ENCODE results near the gene ASPDH. TPM values are rescaled to one million over a fixed set of nuclear protein-coding genes. Genes with fewer than 3 reads are reported as not detected.

The ASPDH gene
- polyA plus RNA-seq, 1 donor (not counting 4 experiments of a cell fraction or from before 2014, with no cell fraction given), result not detected

DNA sequence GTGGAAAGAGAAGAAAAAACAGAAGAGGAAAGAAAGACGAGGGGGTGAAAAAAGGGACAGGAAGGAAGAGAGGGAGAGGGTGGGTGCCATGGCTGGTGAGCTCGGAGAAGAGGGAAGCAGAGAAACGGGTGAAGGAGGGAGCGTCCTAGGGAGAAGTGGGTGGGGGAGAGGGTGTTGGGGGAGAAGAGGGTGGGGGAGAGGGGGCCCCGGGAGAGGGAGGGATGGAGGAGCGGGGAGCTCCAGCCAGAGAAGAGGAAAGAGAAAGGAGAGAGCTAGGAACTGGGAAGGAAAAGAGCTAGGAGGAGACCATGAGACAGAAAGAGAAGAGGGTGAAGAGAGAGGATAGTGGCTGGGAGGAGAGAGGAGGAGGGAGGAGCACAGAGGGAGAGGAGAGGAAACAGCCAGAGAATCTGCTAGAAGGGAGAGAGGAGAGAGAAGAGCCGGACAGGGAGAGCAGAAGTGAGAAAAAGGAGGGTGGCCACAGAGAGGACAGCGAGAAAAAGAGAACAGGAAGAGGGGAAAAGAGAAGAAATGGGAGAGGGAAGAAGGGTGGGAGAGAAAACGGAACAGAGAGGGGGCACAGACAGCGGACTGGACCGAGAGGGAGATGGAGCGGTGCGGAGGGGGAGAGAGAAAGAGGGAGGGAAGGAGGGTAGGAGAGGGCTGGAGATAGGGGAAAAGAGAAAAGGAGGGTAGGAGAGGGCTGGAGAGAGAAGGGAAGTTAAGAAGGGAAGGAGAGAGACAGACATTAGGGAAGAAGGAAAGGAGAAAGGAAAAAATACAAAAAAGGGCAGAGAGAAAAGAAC lies 25.1 kb downstream of the ASPDH start:
- Histone ChIP-seq H3K27ac (ENCODE audit: control insufficient read depth, insufficient read depth, low read length) (no peak overlapping the region), H3K9me1 (ENCODE audit: control insufficient read depth, extremely low read depth, insufficient read depth, low read length) (no peaks in the 10 kb centered on the region), H3K9ac (ENCODE audit: control insufficient read depth, extremely low read depth, insufficient read depth, low read length) (no peak overlapping the region), H3K4me3 (ENCODE audit: control insufficient read depth in 2 of 3, extremely low read depth in 1 of 3, insufficient read depth in 2 of 3, low read depth in 1 of 3, low read length in 3 of 3) (no peak overlapping the region), H3K27me3 (ENCODE audit: control insufficient read depth, extremely low read depth, insufficient read depth, low read length) (peaks cover 51% of the 10 kb centered on the region), H3K79me2 (ENCODE audit: control insufficient read depth, insufficient read depth, low read length) (no peaks in the 10 kb centered on the region), H3K36me3 (ENCODE audit: control insufficient read depth in 2 of 2, extremely low read depth in 1 of 2, insufficient read depth in 2 of 2, low read length in 2 of 2) (peaks cover 0 to 1% of the 10 kb centered on the region in 2 experiments), H3K4me1 (ENCODE audit: control insufficient read depth, extremely low read depth, insufficient read depth, low read length) (no peaks in the 10 kb centered on the region), H4K20me1 (ENCODE audit: control insufficient read depth, extremely low read depth, insufficient read depth, low read length) (no peaks in the 10 kb centered on the region), H3K4me2 (ENCODE audit: control insufficient read depth, extremely low read depth, insufficient read depth, low read depth, low read length) (no peak overlapping the region), H3K9me3 (ENCODE audit: control insufficient read depth, low read depth, low read length) (no peaks in the 10 kb centered on the region), H2AFZ (ENCODE audit: control insufficient read depth, low read length) (no peak overlapping the region)
- DNase-seq (ENCODE audit: low read depth, low spot score) (no peak), FAIRE-seq (no peak)
- peak; percentile 34 for TF ChIP-seq EZH2 (IDR thresholded peaks at IDR 0.05; ENCODE audit: low read length)
- TF ChIP-seq, protein P1, sequence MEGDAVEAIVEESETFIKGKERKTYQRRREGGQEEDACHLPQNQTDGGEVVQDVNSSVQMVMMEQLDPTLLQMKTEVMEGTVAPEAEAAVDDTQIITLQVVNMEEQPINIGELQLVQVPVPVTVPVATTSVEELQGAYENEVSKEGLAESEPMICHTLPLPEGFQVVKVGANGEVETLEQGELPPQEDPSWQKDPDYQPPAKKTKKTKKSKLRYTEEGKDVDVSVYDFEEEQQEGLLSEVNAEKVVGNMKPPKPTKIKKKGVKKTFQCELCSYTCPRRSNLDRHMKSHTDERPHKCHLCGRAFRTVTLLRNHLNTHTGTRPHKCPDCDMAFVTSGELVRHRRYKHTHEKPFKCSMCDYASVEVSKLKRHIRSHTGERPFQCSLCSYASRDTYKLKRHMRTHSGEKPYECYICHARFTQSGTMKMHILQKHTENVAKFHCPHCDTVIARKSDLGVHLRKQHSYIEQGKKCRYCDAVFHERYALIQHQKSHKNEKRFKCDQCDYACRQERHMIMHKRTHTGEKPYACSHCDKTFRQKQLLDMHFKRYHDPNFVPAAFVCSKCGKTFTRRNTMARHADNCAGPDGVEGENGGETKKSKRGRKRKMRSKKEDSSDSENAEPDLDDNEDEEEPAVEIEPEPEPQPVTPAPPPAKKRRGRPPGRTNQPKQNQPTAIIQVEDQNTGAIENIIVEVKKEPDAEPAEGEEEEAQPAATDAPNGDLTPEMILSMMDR (optimal IDR thresholded peaks at IDR 0.05 in 1 of 3, IDR thresholded peaks at IDR 0.05 in 1 of 3, conservative IDR thresholded peaks at IDR 0.05 in 1 of 3; ENCODE audit: extremely low read depth in 1 of 3, insufficient read depth in 2 of 3, low read length in 3 of 3), result no peak
- dilution Hi-C loops (cut with MboI; ENCODE audit: extremely low pct_ligation_motif_present, low sequenced_read_pairs), result no loop called here

DNA sequence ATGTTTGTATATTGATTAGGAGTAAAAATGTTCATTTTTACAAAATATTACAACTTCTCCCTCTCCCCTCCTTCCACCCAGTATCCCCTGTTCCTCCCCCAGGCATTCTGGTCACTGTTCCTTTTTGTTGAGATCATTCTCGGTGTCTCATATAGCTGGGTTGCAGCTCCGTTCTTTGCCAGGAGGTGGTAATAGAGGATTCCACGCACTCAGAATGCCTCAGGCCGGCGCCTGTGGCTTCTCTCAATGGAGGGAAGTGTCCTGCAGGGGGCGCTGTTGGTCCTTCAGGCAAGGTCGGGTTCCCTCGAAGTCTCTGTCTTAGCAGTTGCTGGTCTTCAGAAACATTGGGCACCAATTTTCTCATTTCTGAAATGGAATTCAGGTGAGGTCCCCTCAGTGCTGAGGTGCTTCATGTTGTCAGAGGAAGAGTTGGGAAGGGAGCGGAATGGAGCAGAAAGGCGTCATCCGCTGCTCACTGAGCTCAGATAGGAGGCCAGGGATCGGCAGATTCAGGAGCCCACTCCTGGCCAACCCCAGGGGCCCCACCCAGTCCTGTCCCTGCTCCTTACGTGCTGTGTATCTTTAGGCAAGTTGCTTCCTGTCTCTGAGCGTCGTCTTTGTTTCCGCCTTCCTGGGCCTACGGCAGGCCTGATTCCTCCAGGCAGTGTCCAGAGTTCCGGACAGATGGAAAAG lies 26.7 kb downstream of the ASPDH start:
- FAIRE-seq (no peak), DNase-seq (ENCODE audit: low read depth, low spot score) (peak; percentile 32)
- Histone ChIP-seq H3K4me2 (ENCODE audit: control insufficient read depth, extremely low read depth, insufficient read depth, low read depth, low read length) (no peak overlapping the region), H3K4me3 (ENCODE audit: control insufficient read depth in 2 of 3, extremely low read depth in 1 of 3, insufficient read depth in 2 of 3, low read depth in 1 of 3, low read length in 3 of 3) (no peak overlapping the region), H3K9ac (ENCODE audit: control insufficient read depth, extremely low read depth, insufficient read depth, low read length) (no peak overlapping the region), H3K27me3 (ENCODE audit: control insufficient read depth, extremely low read depth, insufficient read depth, low read length) (peaks cover 37% of the 10 kb centered on the region), H3K79me2 (ENCODE audit: control insufficient read depth, insufficient read depth, low read length) (no peaks in the 10 kb centered on the region), H3K9me3 (ENCODE audit: control insufficient read depth, low read depth, low read length) (no peaks in the 10 kb centered on the region), H3K36me3 (ENCODE audit: control insufficient read depth in 2 of 2, extremely low read depth in 1 of 2, insufficient read depth in 2 of 2, low read length in 2 of 2) (peaks cover 0 to 9% of the 10 kb centered on the region in 2 experiments), H4K20me1 (ENCODE audit: control insufficient read depth, extremely low read depth, insufficient read depth, low read length) (no peaks in the 10 kb centered on the region), H2AFZ (ENCODE audit: control insufficient read depth, low read length) (no peak overlapping the region), H3K27ac (ENCODE audit: control insufficient read depth, insufficient read depth, low read length) (no peak overlapping the region), H3K4me1 (ENCODE audit: control insufficient read depth, extremely low read depth, insufficient read depth, low read length) (no peaks in the 10 kb centered on the region), H3K9me1 (ENCODE audit: control insufficient read depth, extremely low read depth, insufficient read depth, low read length) (no peaks in the 10 kb centered on the region)
- dilution Hi-C loops (cut with MboI; ENCODE audit: extremely low pct_ligation_motif_present, low sequenced_read_pairs), result no loop called here
- no peak for TF ChIP-seq EZH2 (IDR thresholded peaks at IDR 0.05; ENCODE audit: low read length)
- TF ChIP-seq, protein P1 (optimal IDR thresholded peaks at IDR 0.05 in 1 of 3, IDR thresholded peaks at IDR 0.05 in 1 of 3, conservative IDR thresholded peaks at IDR 0.05 in 1 of 3; ENCODE audit: extremely low read depth in 1 of 3, insufficient read depth in 2 of 3, low read length in 3 of 3), result peak; percentile 41 to 79 (median 69)

All from keratinocyte (primary cell).